ENCODE results near the gene NEO1. TPM values are rescaled to one million over a fixed set of nuclear protein-coding genes. Genes with fewer than 3 reads are reported as not detected.

NEO1 gene, protein sequence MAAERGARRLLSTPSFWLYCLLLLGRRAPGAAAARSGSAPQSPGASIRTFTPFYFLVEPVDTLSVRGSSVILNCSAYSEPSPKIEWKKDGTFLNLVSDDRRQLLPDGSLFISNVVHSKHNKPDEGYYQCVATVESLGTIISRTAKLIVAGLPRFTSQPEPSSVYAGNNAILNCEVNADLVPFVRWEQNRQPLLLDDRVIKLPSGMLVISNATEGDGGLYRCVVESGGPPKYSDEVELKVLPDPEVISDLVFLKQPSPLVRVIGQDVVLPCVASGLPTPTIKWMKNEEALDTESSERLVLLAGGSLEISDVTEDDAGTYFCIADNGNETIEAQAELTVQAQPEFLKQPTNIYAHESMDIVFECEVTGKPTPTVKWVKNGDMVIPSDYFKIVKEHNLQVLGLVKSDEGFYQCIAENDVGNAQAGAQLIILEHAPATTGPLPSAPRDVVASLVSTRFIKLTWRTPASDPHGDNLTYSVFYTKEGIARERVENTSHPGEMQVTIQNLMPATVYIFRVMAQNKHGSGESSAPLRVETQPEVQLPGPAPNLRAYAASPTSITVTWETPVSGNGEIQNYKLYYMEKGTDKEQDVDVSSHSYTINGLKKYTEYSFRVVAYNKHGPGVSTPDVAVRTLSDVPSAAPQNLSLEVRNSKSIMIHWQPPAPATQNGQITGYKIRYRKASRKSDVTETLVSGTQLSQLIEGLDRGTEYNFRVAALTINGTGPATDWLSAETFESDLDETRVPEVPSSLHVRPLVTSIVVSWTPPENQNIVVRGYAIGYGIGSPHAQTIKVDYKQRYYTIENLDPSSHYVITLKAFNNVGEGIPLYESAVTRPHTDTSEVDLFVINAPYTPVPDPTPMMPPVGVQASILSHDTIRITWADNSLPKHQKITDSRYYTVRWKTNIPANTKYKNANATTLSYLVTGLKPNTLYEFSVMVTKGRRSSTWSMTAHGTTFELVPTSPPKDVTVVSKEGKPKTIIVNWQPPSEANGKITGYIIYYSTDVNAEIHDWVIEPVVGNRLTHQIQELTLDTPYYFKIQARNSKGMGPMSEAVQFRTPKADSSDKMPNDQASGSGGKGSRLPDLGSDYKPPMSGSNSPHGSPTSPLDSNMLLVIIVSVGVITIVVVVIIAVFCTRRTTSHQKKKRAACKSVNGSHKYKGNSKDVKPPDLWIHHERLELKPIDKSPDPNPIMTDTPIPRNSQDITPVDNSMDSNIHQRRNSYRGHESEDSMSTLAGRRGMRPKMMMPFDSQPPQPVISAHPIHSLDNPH (N-terminal part only)
- total RNA-seq = 1 to 10 TPM; 8.3 to 9.3 TPM

DNA sequence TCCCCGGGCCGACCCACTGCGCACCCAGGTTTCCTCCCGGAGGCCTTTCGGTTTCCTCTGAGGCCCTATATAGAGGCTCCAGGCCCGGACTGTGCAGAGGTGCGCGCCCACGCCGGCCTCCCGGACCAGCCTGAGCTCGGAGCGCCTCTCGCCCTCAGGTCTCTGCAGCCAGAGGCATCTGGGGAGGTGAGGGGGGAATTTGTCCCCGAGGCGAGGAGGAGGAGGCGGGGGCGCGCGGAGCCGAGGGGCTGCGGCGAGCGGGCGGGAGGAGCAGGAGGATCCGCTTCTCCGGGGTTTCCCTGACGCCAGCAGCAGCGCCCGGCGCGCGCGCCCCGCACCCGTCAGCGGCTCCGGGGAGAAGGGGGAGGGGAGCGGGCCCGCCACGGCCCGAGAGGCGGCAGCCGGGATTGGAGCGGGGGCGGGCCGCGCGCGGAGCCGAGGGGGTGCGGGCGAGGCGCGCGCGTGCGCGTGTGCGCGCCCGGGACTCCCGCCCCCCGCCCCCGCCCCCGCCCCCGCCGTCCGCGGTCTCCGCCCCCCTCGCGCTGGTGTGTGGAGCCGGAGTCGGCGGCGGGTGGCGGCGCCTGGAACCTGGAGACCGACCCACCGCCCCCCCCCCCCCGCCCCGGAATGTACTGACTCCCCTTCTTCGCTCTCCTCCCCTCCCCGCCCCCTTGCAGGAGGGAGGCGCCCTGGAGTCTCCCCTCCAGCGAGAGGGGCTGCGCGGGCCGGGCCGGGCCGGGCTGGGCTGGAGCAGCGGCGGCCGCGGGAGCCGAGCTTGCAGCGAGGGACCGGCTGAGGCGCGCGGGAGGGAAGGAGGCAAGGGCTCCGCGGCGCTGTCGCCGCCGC is at the start of gene NEO1:
NEO1 (plus strand) TSS at position 657 of the 846 bp plus-strand sequence. CDS start 213 bp downstream, outside the sequence.
- POLR2A ChIA-PET = no interaction called here
- peak within 1 kb of the TSS; percentile 78 for H3K4me3 Mint-ChIP-seq
- peaks cover 7% of the 10 kb centered on the region for H3K4me1 Mint-ChIP-seq (ENCODE audit: low read depth)
- H3K27me3 Mint-ChIP-seq = peaks cover 7% of the 10 kb centered on the region
- intact Hi-C loops (cut with micrococcal nuclease) = loop anchor here (1.0 to 10.0 kb wide), 3 partner anchors 190 to 583 kb away; partner anchors contain the start of gene NPTN
- no peak within 1 kb of the TSS for H3K27ac Mint-ChIP-seq
- no peaks in the 10 kb centered on the region for H3K9me3 Mint-ChIP-seq
- no peaks in the 10 kb centered on the region for H3K36me3 Mint-ChIP-seq
- peak; percentile 84 for DNase-seq
- CTCF ChIA-PET = interaction anchor here (1.0 to 1.4 kb wide), 4 partner anchors 18 to 329 kb away, joined by 3 to 4 read pairs (median 3); no protein-coding TSS in a partner anchor

DNA sequence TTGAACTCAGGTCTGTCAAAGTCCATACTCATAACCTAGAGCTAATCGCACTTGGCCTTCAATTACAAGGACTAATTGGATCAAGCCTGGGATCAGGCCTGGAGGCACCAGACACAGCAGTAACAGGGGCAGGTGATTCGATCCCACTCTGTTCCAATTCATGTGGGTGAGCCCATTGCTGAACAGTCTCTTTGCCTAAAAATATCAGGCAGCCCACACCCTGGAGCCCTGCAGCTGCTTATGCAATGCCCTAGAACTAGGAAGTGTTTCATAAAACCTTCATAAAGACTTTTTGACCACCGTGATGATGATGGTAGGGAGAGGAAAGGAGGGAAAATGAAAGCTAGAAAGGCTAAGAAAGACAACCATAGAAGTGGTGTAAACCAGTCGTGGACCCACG is 47.8 kb upstream of the NEO1 start:
- ChIA-PET POLR2A (no interaction called here), CTCF (no interaction called here)
- Mint-ChIP-seq H3K4me1 (ENCODE audit: low read depth) (no peaks in the 10 kb centered on the region), H3K4me3 (no peak overlapping the region), H3K27me3 (peaks cover 20% of the 10 kb centered on the region), H3K9me3 (no peaks in the 10 kb centered on the region), H3K27ac (no peak overlapping the region), H3K36me3 (no peaks in the 10 kb centered on the region)
- no peak for DNase-seq
- intact Hi-C loops (cut with micrococcal nuclease) = no loop called here

DNA sequence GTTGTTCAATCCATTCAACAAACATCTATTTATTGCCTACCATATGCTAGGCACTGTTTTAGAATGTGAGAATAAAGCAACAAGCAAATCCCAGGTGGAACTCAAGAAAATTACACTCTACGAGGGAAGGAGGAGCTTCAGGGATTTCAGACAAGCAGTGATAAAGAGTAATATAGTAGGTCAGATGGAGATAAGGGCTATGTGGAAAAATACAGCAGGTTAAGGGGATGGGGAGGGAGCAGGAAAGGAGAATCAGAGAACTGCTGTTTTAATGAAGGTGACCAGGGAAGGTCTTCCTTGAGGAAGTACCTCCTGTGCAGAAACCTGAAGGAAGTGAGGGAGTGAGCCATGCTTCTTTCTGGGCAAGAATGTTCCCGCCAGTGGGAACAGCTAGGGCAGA is 47.2 kb upstream of the NEO1 start:
- H3K27me3 Mint-ChIP-seq = peaks cover 18% of the 10 kb centered on the region
- ChIA-PET POLR2A (no interaction called here), CTCF (no interaction called here)

DNA sequence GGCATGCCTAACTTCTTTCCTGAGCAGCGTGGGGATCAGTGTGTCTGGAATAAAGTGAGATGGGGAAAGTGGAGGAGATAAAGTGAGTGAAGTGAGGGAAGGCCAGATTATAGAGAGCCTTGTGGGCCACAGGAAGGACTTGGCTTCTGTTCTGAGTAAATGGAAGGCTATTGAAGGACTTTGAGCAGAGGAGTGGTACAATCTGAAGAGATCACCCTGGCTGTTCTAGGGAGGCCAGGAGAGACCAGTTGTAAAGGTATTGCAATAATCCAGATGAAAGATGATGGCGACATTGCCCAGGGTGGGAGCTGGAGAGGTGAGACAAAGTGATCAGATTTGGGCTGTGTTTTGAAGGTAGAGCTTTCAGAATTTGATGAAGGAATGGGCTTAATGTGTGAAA is 46.8 kb upstream of the NEO1 start:
- CTCF ChIA-PET = no interaction called here

More for the DNA sequence above, 47.2 kb upstream of the NEO1 start:
- DNase-seq = no peak
- H3K36me3 Mint-ChIP-seq = no peaks in the 10 kb centered on the region
- intact Hi-C loops (cut with micrococcal nuclease) = no loop called here
- H3K4me3 Mint-ChIP-seq = no peak overlapping the region
- H3K27ac Mint-ChIP-seq = no peak overlapping the region
- H3K9me3 Mint-ChIP-seq = no peaks in the 10 kb centered on the region
- H3K4me1 Mint-ChIP-seq (ENCODE audit: low read depth) = no peaks in the 10 kb centered on the region

DNA sequence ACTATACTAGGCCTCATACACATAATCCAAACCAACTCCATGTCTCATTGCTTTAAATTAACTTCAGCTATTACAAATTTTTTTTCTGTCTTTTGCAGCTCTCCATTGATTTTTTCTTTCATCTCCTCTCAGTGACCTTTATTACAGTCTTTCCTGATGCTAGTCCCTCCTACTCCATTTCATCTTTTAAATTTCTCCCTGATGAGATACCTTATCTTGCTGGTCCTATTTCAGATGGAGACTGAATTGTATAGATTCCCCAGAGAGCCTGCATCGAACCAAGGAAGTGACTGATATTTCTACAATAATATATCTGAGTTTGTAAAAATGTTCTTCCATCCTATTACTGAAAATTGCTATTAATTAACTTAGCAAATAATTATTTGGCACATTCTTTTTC is 45.7 kb upstream of the NEO1 start:
- Mint-ChIP-seq H3K9me3 (no peaks in the 10 kb centered on the region), H3K36me3 (no peaks in the 10 kb centered on the region), H3K4me1 (ENCODE audit: low read depth) (no peaks in the 10 kb centered on the region), H3K4me3 (no peak overlapping the region), H3K27me3 (peaks cover 20% of the 10 kb centered on the region), H3K27ac (no peak overlapping the region)
- no peak for DNase-seq
- intact Hi-C loops (cut with micrococcal nuclease) = no loop called here
- POLR2A ChIA-PET = no interaction called here
- CTCF ChIA-PET = no interaction called here

More for the DNA sequence above, 46.8 kb upstream of the NEO1 start:
- Mint-ChIP-seq H3K36me3 (no peaks in the 10 kb centered on the region), H3K9me3 (no peaks in the 10 kb centered on the region), H3K27me3 (peaks cover 20% of the 10 kb centered on the region), H3K4me1 (ENCODE audit: low read depth) (no peaks in the 10 kb centered on the region), H3K4me3 (no peak overlapping the region), H3K27ac (no peak overlapping the region)
- DNase-seq = no peak
- POLR2A ChIA-PET = no interaction called here
- intact Hi-C loops (cut with micrococcal nuclease) = no loop called here

DNA sequence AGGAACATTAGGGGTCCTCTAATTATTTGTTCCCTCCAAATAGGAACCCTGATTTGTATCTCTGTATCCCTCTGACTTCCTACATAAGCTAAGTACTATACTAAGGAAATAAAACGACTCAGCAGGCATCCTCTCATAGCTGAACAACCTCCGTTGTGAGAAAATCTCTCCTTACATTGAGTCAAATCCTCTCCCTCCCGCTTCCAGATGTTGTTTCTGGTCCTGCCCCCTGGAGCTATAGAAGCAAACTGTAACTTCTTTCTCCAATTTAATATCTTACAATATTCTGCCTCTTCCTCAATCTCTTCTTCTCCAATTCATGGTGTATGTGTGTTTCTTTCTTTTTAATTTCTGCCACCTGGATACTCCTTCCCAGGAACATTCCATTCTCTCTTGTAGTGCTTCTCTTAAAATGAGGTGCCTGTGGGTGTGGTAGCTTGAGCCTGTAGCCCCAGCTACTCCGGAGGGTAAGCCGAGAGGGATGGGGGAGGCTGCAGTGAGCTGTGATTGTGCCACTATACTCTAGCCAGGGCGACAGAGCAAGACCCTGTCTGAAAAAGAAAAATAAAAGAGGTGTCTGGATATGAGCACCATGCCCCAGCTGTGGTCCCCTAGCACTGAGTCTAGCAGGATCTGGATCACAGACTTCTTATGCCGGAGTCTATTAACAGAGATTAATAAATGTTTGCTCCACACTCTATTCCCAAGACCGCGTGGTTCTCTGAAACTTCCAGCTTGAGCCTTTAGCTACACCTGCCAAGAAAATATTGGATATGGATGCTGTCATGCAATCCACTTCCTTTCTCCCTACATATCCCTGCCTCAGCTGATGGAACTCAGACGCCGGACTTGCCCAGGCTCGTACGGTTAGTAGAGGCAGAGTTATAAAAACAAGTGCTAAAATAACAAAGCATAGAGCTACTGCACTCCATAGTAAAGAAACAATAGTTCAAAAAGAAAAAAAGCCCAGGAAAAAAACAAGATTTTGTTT is 42.9 kb upstream of the NEO1 start:
- H3K4me3 Mint-ChIP-seq = no peak overlapping the region
- ChIA-PET POLR2A (no interaction called here), CTCF (no interaction called here)
- H3K9me3 Mint-ChIP-seq = no peaks in the 10 kb centered on the region
- intact Hi-C loops (cut with micrococcal nuclease) = no loop called here
- H3K27ac Mint-ChIP-seq = no peak overlapping the region
- no peak for DNase-seq
- H3K4me1 Mint-ChIP-seq (ENCODE audit: low read depth) = no peaks in the 10 kb centered on the region
- H3K27me3 Mint-ChIP-seq = peaks cover 17% of the 10 kb centered on the region
- no peaks in the 10 kb centered on the region for H3K36me3 Mint-ChIP-seq

DNA sequence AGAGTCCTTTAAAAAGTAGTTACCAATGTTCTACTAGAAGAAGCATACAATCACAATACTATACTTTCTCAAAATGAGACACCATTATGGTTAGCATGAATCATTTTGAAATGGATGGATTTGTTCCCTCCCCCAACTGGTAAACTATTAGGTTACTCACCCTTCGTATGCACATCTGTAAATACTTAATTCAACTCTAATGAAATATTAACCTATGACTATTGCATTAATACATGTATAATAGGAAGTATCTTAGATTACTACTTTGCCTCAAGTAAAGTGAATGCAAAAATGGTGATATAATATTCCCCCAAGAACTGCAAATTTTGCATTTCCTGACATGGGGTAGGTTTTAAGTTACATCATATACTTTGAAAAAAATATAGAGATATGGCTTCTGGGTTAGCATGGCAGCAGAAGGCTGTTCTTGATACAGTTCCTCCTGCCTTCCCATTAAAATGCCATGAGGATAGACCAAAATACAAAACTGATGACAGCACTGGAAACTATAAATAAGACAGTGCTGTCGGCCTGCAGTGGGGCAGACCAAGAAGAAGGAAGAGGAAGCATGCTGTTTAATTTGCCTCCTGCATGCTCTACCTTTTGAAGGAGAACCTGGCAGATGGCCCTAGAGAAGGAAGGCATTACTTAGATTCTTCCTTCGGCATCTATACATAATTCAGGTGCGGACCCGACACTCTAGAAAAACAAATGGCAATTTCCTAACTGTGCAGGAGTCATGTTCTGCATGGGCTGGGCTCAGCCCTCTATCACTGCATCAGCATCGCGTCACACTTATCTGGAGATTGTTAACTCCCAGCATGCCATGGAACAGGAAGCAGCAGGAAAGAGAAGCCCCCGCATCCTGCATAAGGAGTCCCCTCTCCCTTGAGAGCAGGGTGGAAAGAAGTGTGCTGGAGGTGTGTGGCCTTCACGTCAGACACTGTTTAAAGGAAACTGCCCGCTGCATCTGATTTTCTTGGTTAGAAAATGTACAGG is 41.8 kb upstream of the NEO1 start:
- DNase-seq = no peak
- ChIA-PET POLR2A (no interaction called here), CTCF (no interaction called here)
- no peaks in the 10 kb centered on the region for H3K9me3 Mint-ChIP-seq
- H3K27ac Mint-ChIP-seq = no peak overlapping the region
- H3K4me1 Mint-ChIP-seq (ENCODE audit: low read depth) = no peaks in the 10 kb centered on the region
- H3K27me3 Mint-ChIP-seq = peaks cover 13% of the 10 kb centered on the region
- no peak overlapping the region for H3K4me3 Mint-ChIP-seq
- intact Hi-C loops (cut with micrococcal nuclease) = no loop called here
- no peaks in the 10 kb centered on the region for H3K36me3 Mint-ChIP-seq

DNA sequence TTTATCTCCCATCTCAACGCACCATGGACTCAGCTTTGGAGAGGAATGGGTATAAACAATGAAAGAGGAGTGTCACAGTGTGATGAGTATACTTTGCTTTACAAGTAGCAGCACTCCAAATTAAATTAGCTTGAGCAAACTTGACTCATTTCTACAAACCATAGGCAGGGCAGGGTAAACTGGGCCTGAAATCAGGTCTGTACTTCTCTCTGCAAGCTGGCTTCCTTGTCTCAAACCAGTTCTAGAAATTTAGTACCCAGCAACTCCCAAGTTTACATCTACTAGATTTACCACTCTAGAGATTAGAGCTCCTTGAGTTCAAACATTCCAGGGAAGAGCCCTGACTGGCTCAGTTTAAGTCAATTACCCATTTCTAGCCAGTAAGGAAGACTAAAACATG is 37.4 kb upstream of the NEO1 start:
- H3K4me3 Mint-ChIP-seq = no peak overlapping the region
- no peaks in the 10 kb centered on the region for H3K4me1 Mint-ChIP-seq (ENCODE audit: low read depth)
- H3K27me3 Mint-ChIP-seq = peaks cover 5% of the 10 kb centered on the region
- no peaks in the 10 kb centered on the region for H3K9me3 Mint-ChIP-seq
- ChIA-PET CTCF (no interaction called here), POLR2A (no interaction called here)
- no peaks in the 10 kb centered on the region for H3K36me3 Mint-ChIP-seq
- intact Hi-C loops (cut with micrococcal nuclease) = no loop called here
- H3K27ac Mint-ChIP-seq = no peak overlapping the region
- DNase-seq = no peak

DNA sequence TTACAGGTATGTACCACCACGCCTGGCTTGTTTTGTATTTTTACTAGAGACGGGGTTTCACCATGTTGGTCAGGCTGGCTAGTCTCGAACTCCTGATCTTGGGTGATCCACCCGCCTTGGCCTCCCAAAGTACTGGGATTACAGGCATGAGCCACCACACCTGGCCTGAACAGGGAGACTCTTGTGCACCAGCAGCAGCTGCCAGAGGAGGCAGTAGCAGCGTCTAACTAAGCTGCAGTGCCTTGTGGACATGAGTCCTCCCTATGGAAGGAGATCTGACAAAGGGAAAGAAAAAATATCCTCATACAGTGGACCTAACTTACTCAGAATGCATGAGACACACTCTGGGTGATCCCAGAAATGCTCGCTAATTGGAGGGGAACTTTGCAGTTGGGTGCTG is 36.8 kb upstream of the NEO1 start:
- Mint-ChIP-seq H3K27me3 (peaks cover 5% of the 10 kb centered on the region), H3K4me1 (ENCODE audit: low read depth) (no peaks in the 10 kb centered on the region), H3K36me3 (no peaks in the 10 kb centered on the region), H3K9me3 (no peaks in the 10 kb centered on the region), H3K27ac (no peak overlapping the region), H3K4me3 (no peak overlapping the region)
- POLR2A ChIA-PET = no interaction called here
- CTCF ChIA-PET = no interaction called here
- intact Hi-C loops (cut with micrococcal nuclease) = no loop called here
- DNase-seq = no peak

DNA sequence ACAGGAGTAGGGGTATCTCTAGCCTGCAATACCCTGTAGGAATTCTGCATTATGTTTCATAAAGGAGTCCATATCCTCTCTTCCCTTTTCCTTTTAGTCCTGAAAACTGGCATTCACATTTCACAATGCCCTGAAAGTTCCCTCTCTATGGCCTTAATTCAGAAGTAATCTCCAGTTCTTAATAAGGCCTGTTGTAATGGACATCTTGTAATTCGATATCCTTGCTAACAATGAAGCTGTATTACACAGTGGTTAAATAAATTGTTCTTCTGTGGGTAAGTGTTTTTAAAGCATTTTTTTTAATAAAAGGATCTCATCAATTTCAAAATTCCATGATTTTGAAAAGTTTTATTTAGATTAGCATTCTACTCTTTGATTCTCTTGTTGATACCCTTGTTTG is 34.3 kb upstream of the NEO1 start:
- intact Hi-C loops (cut with micrococcal nuclease) = no loop called here
- Mint-ChIP-seq H3K4me3 (no peak overlapping the region), H3K27ac (no peak overlapping the region), H3K36me3 (no peaks in the 10 kb centered on the region), H3K4me1 (ENCODE audit: low read depth) (no peaks in the 10 kb centered on the region), H3K9me3 (no peaks in the 10 kb centered on the region), H3K27me3 (peaks cover 18% of the 10 kb centered on the region)
- CTCF ChIA-PET = no interaction called here
- no peak for DNase-seq
- POLR2A ChIA-PET = no interaction called here
